Stimulated activated CD4-positive, alpha-beta T cell treated with anti-CD3 and anti-CD28 coated beads, Interleukin-12 subunit alpha, Interleukin-12 subunit beta, amount 100 ng/mL, for 48 hours (primary cell): ENCODE data around the gene SLC25A13.

Source experiments
- DNase-seq, 3 donors: peaks; one replicate each; pipeline ENCODE4 v3.0.0-alpha.2; 2020; ENCODE audit warnings: low read depth in 2 of 3, low spot score in 1 of 3

The SLC25A13 gene

DNA sequence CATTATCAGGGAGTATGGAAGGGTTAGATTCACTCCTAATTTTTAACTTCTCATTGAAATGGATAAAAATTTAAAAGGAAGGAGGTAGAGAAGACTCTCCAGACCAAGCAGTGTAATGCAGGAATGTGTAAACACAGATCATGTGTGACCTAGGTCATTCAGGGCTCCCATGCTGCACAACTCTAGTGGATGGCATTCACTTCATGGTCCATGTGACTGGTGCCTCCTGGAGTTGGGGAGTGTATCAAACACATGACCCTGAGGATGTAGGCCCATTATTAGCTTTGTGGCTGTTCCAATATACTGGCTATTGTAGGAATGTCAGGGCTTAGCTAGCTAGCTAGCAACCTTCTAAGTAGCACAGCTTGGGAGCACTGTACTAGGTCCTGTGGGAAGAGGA, 109.9 kb downstream of the SLC25A13 start:
- no peak for DNase-seq

DNA sequence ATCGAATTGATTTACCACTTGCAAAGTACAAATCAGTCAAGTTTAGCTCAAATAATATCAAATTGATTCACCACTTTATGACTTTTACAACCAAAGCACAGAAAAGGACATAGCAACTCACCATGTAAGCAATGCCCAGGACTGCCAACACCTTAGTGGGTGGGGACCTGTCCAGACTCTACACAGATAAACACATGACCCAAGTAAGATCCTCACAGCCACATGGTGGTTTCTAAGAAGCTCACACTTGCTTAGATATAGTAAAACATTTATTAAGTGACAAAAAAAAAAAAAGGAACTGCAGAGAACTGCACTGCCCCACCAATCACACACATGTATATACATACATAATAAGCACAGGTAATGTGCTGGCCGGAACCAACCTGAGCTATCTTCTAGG, 116.2 kb downstream of the SLC25A13 start:
- DNase-seq = no peak

DNA sequence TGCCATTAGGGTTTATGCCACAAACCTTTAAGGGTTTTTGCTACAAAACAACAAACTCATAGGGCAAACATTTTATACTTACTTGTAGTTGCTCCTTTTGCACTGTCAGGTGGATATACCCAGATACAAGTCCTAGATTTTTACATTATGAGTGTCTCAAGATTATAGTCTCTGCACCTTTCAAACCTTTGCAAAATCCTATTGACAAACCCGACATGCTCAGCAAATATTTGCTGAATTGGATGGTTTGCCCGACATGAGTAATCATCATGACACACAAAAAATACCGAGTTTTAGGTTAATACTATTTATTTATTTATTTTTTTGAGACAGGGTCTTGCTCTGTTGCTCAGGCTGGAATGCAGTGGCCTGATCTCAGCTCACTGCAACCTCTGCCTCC, 117.3 kb downstream of the SLC25A13 start:
- DNase-seq = no peak

DNA sequence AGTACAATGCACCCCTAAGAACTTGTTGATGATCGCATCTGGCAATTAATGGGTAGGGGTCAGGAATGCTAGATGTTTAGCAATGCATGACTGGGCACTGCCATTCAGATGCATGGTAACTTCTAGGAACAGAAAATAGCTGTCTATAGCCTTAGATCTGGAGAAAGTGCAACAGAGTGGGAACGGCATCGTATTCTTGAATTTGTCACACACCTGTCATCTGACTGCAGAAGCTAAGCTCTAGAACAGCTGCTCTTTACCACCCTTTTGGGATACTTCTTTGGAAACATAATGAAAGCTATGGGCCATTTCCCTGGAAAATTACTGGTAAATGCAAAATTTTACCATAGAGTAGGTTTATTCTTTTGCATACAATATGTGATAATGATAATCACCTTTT, 118.1 kb downstream of the SLC25A13 start:
- DNase-seq = no peak

DNA sequence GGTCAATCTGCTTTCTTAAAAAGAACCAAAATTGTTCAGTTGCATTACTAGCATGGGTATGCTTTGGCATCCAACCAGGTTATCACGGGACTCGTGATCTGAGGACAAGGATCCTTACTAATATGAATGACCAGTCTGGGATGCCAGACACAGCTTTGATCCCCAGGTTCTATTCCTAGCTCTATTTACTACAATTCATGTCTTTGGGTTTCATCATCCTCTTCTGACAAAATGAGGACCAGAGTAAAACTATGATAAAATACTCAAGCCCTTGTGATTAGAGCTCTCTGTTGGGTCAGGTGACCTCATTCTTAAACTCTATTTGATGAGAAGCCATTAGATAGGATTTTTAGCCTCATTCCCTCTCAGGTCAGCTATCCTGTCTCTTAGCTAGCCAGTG, 119.8 kb downstream of the SLC25A13 start:
- no peak for DNase-seq

DNA sequence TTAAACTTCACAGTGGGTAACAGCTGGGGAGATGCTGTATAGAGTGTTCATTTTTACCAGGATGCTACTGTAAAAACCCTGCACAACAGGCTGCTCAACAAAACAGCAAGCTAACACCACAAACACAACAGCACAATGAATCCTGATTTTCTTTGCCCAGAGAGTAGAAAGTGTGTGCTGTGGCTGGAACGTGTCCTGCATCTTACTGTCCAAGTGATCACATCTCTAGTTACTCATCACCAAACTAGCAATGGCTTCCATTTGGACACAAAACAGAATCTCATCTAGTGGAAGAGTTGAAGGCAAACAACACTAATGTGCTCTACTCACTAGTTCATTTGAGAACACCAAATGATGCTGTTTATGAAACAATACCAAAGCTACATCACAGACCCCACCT, 121.2 kb downstream of the SLC25A13 start:
- DNase-seq = no peak

DNA sequence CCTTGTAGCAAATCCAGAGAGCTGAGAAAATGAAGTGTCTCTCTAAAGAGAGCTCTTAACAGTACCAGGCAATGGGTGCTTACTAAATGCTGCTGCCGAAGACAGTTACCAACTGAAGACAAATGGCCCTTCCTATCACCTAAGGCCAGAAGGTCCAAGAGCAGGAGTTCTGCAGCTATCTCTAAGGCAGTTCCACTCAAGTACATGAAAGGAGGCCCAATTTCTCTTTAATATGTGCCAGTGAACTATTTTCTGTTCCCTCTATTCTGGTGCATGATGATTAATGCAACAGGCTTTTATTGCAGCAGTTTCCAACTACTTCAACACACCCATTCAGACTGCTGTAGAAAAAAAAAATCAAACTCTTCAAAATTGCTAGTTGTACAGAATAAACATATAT, 122.5 kb downstream of the SLC25A13 start:
- DNase-seq = no peak

DNA sequence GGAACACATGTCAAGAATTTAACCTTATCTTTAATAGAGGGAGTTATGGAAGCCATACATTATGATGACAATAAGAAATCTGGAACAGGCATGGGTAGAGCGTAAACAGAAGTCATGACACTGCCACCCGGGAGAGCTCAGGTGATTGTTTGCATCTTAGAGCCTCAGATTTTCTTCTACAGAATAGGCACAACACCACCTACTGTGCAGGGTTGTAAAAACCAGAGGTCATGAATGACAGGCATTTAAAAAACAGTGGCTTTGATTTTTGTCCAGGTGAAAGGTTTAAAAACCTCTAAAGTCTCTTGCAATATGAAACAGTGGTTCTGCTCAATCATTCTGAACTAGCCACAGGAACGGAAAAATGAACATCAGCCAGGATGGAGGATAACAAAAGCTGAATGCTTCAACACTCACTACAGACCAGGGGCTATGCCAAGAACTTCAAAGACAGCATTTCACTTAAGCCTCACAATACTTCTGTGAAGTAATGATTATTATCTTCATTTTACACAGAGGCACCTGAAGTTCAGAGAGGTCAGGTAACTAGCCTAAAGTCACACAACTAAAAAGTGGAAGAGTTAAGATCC, 123.8 kb downstream of the SLC25A13 start:
- DNase-seq = no peak

DNA sequence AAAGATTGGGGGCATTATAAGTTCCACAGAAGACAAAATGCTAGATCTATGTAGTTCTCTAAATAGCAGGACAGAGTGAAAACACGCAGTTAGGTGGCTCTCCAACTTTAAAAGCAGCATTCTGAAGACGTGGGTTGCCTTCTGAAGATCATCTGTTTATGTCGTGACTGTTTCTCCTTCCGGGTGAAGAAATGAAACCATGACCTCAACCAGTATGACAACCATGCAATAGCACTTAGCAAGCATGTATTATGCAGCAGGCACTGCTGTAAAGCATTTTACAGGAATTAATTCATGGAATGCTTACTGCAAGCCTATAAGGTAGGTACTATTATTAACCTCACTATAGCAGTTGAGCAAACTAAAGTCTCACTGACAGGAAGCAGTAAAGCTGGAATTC, 125.2 kb downstream of the SLC25A13 start:
- no peak for DNase-seq

DNA sequence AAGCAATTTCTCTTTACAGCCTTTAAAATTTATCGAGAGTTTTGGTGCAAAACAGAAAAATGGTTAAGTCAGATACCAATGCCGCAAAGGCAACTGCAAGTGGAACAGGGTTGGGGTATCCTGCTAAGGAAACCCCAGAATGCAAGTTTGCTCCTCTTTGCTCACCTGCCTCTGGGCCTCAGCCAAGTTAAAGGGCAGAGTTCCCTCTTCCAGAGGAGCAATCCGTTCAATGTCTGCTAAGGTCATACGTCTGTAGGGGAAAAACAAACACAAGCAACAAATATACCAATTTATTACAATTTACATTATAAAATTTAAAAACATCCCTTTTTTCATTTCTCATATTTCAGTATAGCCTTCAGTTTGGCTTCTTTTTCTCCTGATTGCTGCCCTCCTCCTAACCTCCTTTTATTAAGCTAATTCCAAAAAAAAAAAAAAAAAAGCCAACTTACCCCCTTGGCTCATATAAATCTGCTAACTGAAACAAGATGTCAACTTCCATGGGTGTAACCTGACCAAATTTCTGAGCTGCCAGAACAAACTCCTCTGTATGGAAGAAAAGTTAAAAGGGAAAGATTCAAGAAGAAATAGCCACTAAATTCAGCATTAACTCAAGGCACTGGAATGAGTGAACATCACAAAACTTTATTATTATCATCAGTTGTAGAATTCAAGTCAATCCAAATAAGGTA, 132.6 kb downstream of the SLC25A13 start:
- DNase-seq = no peak

DNA sequence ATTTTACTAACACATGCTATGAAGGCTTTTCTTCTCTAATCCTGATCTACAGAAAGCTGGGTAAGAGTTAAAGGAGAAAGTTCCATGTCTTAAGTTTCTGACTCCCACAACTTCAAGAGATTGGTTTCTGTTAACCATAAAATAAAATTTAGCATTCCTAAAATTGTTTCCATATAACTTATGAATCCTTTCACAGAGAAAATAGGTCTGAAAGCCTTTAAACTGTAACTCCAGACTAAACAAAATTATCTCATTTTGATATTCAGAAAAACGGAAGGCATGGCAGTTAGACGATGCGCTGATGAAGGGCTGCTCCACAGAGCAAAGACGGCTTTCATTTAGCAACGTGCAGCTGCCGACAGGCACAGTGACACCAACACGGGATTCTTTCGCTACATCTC, 133.3 kb downstream of the SLC25A13 start:
- no peak for DNase-seq

DNA sequence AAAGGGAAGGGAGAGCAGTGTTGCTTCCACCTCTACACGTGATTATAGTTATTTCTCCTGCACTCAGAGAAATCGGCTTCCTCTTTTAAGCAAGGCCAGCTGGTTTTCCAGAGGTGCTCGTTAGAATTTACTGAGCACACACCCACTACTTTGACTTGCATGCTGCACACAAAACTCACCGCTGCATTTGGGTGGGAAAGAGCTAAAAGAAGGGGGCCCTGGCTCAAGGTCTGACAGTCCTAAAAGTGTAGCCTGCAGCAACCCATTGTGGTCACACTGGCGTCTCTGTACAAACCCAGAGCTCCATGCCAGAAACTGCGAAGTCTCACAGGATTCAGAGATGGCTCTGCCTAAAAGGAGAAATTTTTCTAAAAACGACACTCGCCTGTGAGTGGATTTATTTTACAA, 133.7 kb downstream of the SLC25A13 start:
- DNase-seq = no peak

DNA sequence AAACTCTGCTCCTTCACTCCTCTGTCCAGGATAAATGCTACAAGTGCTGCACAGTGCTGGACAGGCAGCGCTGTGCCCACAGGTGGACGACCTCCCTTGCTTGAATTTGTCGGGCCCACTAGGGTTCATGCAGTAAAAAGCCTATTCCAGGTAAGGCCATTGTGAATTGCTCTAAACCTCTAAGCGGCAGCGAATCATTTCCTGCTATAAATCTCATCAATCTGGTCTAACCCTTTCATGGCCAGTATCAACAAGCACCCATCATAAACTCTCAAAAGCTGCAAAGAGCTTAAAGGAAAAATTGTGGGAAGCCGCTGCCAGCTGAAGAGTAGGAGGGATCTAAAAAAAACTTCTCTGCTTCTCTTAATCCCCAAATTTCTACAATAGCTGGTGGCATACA, 134.2 kb downstream of the SLC25A13 start:
- no peak for DNase-seq

DNA sequence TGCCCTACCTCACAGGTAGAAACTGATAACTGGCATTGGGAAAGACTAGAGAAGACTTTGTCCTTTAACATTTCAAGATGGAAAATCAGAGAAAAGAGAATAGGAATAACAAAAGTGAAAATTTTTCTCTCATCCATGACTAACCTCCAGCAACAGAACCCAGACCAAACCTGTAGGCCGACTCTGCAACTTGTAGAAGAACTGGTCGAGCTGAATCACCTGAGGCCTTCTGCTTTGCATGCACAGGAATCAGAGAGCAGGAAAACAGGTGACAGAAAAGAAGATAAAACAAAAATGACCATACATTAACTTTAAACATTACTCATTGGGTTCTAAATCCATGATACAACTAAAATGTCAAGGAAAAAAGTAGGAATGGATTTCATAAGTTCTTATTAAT, 137.1 kb downstream of the SLC25A13 start:
- DNase-seq = no peak

DNA sequence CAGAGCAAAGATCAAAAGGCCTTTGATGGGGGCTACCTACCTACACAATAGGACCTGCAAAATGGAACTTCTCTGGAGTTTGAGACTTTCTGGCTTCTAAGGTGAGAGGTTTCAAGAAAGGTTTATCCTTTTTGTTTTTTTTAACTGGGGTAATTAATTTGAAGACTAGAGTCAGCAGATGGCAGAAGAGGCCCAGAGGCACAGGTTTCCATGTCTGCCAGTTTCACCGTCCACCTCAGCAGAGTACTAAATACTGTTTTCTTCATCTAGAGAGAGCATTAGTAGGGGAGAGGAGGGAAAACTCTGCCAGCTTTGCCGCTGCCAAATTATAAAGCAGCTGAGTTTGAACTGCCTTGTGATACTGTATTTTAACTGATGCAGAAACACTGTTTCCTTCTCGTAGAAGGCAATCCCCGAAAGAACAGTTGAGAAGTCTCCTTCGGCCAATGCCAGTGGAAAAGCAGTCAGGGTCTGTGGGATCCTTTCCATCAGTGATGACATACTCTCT, 138.7 kb downstream of the SLC25A13 start:
- DNase-seq = no peak

DNA sequence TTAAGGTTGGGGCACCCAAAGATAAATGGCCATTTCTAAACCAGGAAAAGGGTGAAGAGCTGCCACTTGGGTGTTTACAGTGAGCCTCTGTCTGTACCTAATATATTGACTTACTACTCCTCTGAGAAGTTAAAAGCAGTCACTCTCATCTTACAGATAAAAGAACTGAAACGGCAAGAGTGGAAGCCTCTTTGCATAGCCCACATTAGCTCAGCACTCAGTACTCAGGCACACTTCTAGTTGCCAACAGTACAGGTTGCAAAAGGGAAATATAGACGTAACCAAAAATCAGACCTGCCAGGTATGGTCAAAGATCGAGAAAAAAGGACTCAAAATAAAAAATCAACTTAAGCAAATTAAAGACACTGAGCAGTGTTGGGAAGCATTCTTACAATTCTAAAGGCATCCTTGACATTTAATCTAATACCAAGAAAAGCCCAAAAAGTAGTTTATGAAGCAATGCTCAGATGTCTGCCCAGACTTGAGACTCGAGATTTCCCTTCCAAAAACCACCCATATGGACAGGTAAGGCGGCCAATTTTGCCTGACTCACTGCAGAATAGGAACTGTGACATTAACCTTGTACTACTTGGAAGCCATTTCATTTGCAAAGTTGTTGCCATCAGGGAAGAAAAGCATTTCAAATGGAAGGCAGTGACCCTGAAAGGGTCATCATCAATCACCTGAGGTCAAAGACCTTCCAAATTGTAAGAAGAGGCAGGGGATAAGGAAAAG, 139.3 kb downstream of the SLC25A13 start:
- DNase-seq = no peak

DNA sequence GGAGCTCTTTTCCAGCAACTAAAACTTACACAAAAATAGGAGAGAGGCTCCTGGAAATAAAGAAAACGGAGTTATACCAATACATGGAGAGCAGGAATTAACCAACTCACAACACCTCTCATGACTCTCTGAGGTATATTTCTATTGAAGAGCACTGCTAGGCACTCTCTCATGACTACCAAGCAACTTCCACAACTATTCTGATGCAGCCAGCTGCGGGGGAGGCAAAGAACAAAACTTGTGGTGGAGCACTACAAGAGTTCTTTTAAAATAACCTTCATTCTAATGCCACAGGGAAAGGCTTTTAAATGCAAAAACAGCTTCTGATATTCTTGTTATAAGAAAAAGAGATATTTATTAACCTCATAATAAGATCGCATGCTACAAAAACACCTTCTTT, 140.7 kb downstream of the SLC25A13 start:
- DNase-seq = no peak

DNA sequence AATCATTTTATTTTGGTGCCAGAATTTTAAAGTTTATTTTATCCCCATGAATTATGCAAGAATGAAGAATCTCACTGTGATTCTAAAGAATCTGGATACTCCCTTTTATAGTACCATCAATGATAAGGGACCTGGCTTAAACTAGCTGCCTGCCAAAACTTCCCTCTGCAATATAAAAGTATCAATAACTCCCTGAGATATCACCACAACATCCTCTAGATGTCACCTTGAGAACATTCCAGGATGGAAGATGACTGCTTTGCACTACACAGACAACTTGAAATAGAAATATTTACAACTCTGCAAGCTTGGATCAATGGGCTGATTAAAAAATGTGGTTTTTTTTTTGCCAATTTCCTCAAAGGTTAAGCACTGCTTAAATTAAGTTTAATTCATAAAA, 142.1 kb downstream of the SLC25A13 start:
- no peak for DNase-seq

DNA sequence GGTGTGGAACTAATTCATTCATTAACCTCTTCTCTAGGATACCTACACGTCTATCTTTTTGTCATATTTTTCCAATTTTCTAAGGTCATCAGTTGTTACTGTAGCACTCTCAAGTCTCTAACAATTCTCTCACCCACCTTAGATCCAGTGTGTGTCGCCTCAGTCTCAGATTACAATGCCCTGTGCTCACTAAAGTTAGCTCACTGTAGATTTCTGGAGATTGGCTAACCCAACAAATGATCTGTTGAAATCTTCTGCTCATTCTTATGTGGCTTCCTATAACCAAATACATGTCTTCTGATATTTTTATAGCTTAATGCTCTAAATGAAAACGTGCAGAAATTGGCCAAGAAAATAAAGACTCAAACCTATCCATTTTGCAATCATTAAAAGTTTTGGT, 142.6 kb downstream of the SLC25A13 start:
- DNase-seq = no peak

DNA sequence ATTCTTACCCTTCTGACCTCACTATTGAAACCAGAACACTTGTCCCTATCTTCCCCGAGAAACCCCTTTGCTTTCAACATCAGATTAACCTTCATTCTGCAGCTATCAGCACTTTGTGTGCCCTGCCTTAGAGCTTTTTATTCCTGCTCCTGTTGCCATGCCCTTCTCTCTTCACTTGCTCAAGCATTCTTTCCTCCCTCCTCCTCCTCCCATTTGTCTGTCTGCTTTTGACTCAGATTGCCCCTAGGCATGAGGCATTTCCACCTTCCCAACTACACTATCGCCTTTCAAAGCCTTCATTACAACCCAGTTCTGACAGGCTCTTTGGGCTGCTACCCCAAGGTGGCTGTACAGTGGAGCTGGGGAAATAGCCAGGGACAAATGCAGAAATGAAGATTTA, 143.3 kb downstream of the SLC25A13 start:
- DNase-seq = no peak

DNA sequence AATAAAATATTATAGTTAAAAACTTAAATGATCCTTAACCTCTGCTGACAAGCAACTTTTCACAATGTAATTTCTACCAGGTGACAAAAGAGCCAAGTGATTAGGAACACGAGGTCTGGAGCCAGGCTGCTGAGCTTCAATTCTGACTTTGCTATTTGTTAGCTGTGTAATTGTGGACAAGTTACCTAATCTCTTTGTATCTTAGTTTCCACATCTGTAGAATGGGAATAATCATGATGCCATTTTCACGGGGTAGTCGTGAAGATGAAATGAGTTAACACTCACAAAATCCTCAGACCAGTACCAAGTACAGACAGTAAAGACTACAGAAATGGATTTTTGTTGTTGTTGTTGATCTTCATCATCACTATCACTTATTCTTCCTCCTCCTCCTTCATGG, 144.5 kb downstream of the SLC25A13 start:
- DNase-seq = no peak

DNA sequence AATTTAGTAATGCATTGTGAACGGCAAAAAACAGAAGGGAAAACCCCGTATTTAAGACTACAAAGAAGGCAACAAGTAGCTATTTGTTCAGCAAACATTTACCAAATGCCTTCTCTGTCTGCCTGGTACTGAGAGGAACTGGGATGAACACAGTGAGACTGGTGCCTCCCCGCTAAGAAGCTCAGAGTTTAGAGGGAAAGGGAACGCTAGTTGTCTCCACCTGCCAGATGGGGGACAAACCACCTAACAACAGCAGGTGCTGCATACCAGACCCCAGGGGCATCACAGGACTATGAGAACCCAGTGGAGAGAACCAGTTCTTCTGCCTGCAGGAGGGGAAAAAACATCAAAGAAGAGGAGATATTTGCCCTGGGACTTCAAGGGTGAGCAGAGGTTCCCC, 147.1 kb downstream of the SLC25A13 start:
- DNase-seq = no peak
